Tibial artery (tissue), 4 donors: ENCODE data around the gene BRD3OS.

Source experiments
- DNase-seq, 2 donors: peaks; one replicate each; pipeline ENCODE4 v3.0.0-alpha.2; 2019
- H3K27ac ChIP-seq, 2 donors: fragments of 200-600 bp; sonication (generic) in 1 of 2; 1 replicate in 1 of 2; 2 replicates in 1 of 2; pipeline ENCODE4 v1.5.1; 2018 to 2019; ENCODE audit warnings: mild to moderate bottlenecking in 1 of 2
- H3K27me3 ChIP-seq, 2 donors: fragments of 200-600 bp; sonication (generic) in 1 of 2; one replicate each; pipeline versions ENCODE4 v1.5.1 to v1.6.0; 2016 to 2019
- H3K36me3 ChIP-seq, 3 donors: fragments of 200-600 bp; sonication (generic) in 2 of 3; one replicate each; pipeline ENCODE4 v1.5.1; 2016 to 2019; ENCODE audit warnings: mild to moderate bottlenecking in 2 of 3
- H3K4me1 ChIP-seq, 4 donors: fragments of 200-600 bp; sonication (generic) in 2 of 4; 1 replicate in 3 of 4; 2 replicates in 1 of 4; pipeline ENCODE4 v1.5.1; 2016 to 2019
- H3K4me3 ChIP-seq, 2 donors: fragments of 200-600 bp; sonication (generic) in 1 of 2; 1 replicate in 1 of 2; 2 replicates in 1 of 2; pipeline ENCODE4 v1.5.1; 2018 to 2019; ENCODE audit warnings: mild to moderate bottlenecking in 2 of 2
- H3K9me3 ChIP-seq, 3 donors: fragments of 200-600 bp; sonication (generic) in 1 of 3; one replicate each; pipeline ENCODE4 v1.5.1; 2016 to 2019
- intact Hi-C: fragments of 100-400 bp; cut with DNase I; formaldehyde crosslinking; loops from one replicate; pipeline ENCODE4 v1.15.0; 2023; ENCODE audit warnings: low total_unique reads
- TF ChIP-seq, protein P1 (sequence below), 2 experiments: fragments of 200-600 bp in 1 of 2; fragments of 450-650 bp in 1 of 2; IDR thresholded peaks; one replicate each; pipeline ENCODE4 v1.5.1; 2017 to 2019; ENCODE audit warnings: antibody characterized with exemption in 2 of 2, mild to moderate bottlenecking in 1 of 2, moderate library complexity in 1 of 2

Gene BRD3OS

GRCh38 chr9:134030821-134031470 lies 5.7 kb downstream of the BRD3OS start:
- no peak overlapping the region for H3K27ac ChIP-seq
- H3K9me3 ChIP-seq, result no peaks in the 10 kb centered on the region
- no peaks in the 10 kb centered on the region for H3K27me3 ChIP-seq
- no peak overlapping the region for H3K4me3 ChIP-seq
- H3K36me3 ChIP-seq, result peaks cover 48 to 93% (median 63%) of the 10 kb centered on the region in 3 donors
- peaks cover 0 to 9% (median 6%) of the 10 kb centered on the region in 4 donors for H3K4me1 ChIP-seq
- DNase-seq, result no peak
- TF ChIP-seq, protein P1, sequence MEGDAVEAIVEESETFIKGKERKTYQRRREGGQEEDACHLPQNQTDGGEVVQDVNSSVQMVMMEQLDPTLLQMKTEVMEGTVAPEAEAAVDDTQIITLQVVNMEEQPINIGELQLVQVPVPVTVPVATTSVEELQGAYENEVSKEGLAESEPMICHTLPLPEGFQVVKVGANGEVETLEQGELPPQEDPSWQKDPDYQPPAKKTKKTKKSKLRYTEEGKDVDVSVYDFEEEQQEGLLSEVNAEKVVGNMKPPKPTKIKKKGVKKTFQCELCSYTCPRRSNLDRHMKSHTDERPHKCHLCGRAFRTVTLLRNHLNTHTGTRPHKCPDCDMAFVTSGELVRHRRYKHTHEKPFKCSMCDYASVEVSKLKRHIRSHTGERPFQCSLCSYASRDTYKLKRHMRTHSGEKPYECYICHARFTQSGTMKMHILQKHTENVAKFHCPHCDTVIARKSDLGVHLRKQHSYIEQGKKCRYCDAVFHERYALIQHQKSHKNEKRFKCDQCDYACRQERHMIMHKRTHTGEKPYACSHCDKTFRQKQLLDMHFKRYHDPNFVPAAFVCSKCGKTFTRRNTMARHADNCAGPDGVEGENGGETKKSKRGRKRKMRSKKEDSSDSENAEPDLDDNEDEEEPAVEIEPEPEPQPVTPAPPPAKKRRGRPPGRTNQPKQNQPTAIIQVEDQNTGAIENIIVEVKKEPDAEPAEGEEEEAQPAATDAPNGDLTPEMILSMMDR (IDR thresholded peaks at IDR 0.05), result no peak
- intact Hi-C loops, result no loop called here

GRCh38 chr9:134031783-134032182 lies 6.5 kb downstream of the BRD3OS start:
- H3K9me3 ChIP-seq, result no peaks in the 10 kb centered on the region
- no peak overlapping the region for H3K27ac ChIP-seq
- TF ChIP-seq, protein P1 (IDR thresholded peaks at IDR 0.05), result no peak
- intact Hi-C loops, result no loop called here
- H3K4me3 ChIP-seq, result no peak overlapping the region
- DNase-seq, result no peak
- H3K36me3 ChIP-seq, result peaks cover 51 to 96% (median 66%) of the 10 kb centered on the region in 3 donors
- peaks cover 0 to under 1% (median 0%) of the 10 kb centered on the region in 4 donors for H3K4me1 ChIP-seq
- no peaks in the 10 kb centered on the region for H3K27me3 ChIP-seq

GRCh38 chr9:134032456-134033222 lies 7.4 kb downstream of the BRD3OS start:
- H3K4me1 ChIP-seq, result no peaks in the 10 kb centered on the region
- H3K9me3 ChIP-seq, result no peaks in the 10 kb centered on the region
- no peak overlapping the region for H3K4me3 ChIP-seq
- TF ChIP-seq, protein P1 (IDR thresholded peaks at IDR 0.05), result no peak
- H3K27ac ChIP-seq, result no peak overlapping the region
- peaks cover 51 to 96% (median 63%) of the 10 kb centered on the region in 3 donors for H3K36me3 ChIP-seq
- no peak for DNase-seq
- intact Hi-C loops, result no loop called here
- no peaks in the 10 kb centered on the region for H3K27me3 ChIP-seq

GRCh38 chr9:134033516-134034214 lies 8.4 kb downstream of the BRD3OS start:
- Histone ChIP-seq H3K36me3 (peaks cover 54 to 97% (median 72%) of the 10 kb centered on the region in 3 donors), H3K4me1 (no peaks in the 10 kb centered on the region), H3K9me3 (peaks cover 0 to 4% (median 0%) of the 10 kb centered on the region in 3 donors), H3K27me3 (no peaks in the 10 kb centered on the region), H3K27ac (no peak overlapping the region), H3K4me3 (no peak overlapping the region)
- DNase-seq, result no peak
- TF ChIP-seq, protein P1 (IDR thresholded peaks at IDR 0.05), result no peak
- intact Hi-C loops, result no loop called here

DNA sequence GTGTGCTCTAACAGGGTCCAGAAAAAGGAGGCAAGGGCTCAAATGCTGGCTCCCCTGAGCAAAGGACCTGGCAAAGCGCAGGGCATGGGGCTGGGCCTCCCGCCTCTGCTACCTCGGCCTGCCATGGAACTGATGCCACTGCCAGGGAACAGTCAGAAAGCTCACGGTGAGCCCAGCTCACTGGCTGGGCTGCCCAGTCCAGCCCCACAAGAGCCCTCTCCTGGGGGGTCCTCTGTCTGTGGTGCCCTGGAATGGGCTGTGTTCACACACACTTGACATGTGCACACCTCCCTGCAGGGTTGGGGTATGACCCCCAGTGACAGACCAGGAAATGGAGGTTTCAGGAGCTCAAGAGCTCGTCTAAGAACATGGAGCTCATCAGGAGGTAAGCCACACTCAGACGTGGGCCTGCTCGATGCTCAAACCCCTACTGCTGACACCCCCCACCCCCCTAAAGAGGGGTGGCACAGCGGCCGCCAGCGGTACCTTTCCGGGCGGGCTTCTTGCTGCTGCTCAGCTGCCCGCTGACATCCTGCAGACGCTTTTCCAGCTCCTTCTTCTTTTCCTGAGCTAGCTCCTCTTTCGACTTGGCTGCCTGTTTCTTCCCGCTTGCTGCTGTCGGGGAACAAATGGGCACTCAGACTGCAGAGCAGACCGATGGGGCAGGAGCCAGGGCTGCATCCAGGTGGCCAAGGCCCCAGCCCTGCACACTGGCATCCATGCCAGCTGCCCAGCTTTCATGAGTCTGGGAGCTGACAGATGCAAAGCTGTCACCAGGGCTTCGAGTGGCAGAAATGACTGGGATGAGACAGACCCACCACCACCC lies 9.1 kb downstream of the BRD3OS start:
- Histone ChIP-seq H3K27me3 (no peaks in the 10 kb centered on the region), H3K27ac (no peak overlapping the region), H3K4me1 (no peaks in the 10 kb centered on the region), H3K36me3 (peaks cover 62 to 97% (median 80%) of the 10 kb centered on the region in 3 donors), H3K9me3 (peaks cover 0 to 4% (median 0%) of the 10 kb centered on the region in 3 donors), H3K4me3 (no peak overlapping the region)
- no peak for DNase-seq
- TF ChIP-seq, protein P1 (IDR thresholded peaks at IDR 0.05), result no peak
- intact Hi-C loops, result no loop called here
